H1 (cell line): ENCODE results near the gene EPX. TPM values are rescaled to one million over a fixed set of nuclear protein-coding genes. Genes with fewer than 3 reads are reported as not detected.

Experiments
- NRF1 ChIP-seq: IDR thresholded peaks from 2 replicates; pipeline ENCODE4 v1.6.1; 2011; ENCODE audit warnings: mild to moderate bottlenecking, low read depth, low read length, improper control_type of control experiment
- RAD21 ChIP-seq, 2 experiments: IDR thresholded peaks in 1 of 2; conservative IDR thresholded peaks in 1 of 2; 2 replicates each; pipeline ENCODE4 v1.6.1; 2011; ENCODE audit warnings: low read depth in 2 of 2, low read length in 2 of 2, improper control_type of control experiment in 1 of 2, inconsistent platforms in 1 of 2, mild to moderate bottlenecking in 1 of 2, moderate library complexity in 1 of 2
- SIX5 ChIP-seq: IDR thresholded peaks from 2 replicates; pipeline ENCODE4 v1.6.1; 2011; ENCODE audit warnings: mild to moderate bottlenecking, low read depth, low read length
- polyA plus RNA-seq, 7 experiments: library from polyadenylated mRNA; depleted of rRNA in 3 of 7; stranded (reverse) in 5 of 7; unstranded in 2 of 7; fragments of >200 nt in 5 of 7; fragments of 200-250 nt in 2 of 7; gene quantifications; 1 replicate in 5 of 7; 2 replicates in 1 of 7; 4 replicates in 1 of 7; pipeline versions ENCODE4 v1.2.1 to v1.2.3, GENCODE V29; 2011 to 2013; ENCODE audit warnings: missing spikeins in 2 of 7, mixed read lengths in 2 of 7
- total RNA-seq: library from RNA; stranded (reverse); fragmentation: NEBNext Ultra II Directional; extraction: Animal tissue kit (Norgen Biotek cat#: 25700); gene quantifications from 2 replicates; pipeline ENCODE4 v1.2.1, GENCODE V29; 2021

Gene EPX
- total and polyA plus RNA-seq, 2 of the 8 experiments (the other 6 are each of a cell fraction or from before 2014, with no cell fraction given), result not detected

GRCh38 chr17:58217766-58218165, 25.2 kb downstream of the EPX start (continued):
- TF ChIP-seq NRF1 (no peak), SIX5 (no peak), RAD21 (IDR thresholded peaks at IDR 0.05 in 1 of 2, conservative IDR thresholded peaks at IDR 0.05 in 1 of 2; ENCODE audit: low read depth in 2 of 2, low read length in 2 of 2) (no peak)
